Muscle layer of colon (tissue), 2 donors: ENCODE data around the gene CENPX.

ENCODE experiments used
- H3K27ac ChIP-seq: one replicate; pipeline ENCODE4 v1.7.0; 2013; ENCODE audit warnings: low read depth, mild to moderate bottlenecking, low read length, moderate library complexity
- H3K27me3 ChIP-seq, 2 donors: one replicate each; pipeline ENCODE4 v1.7.0; 2013; ENCODE audit warnings: low read length in 2 of 2, mild to moderate bottlenecking in 2 of 2; ENCODE audit not compliant: insufficient read depth in 2 of 2, control insufficient read depth in 1 of 2
- H3K36me3 ChIP-seq: one replicate; pipeline ENCODE4 v1.7.0; 2013; ENCODE audit warnings: mild to moderate bottlenecking, low read length; ENCODE audit not compliant: insufficient read depth
- H3K4me1 ChIP-seq: one replicate; pipeline ENCODE4 v1.7.0; 2013; ENCODE audit warnings: mild to moderate bottlenecking, low read length; ENCODE audit not compliant: insufficient read depth
- H3K4me3 ChIP-seq, 2 donors: one replicate each; pipeline ENCODE4 v1.7.0; 2013; ENCODE audit warnings: low read length in 2 of 2, low read depth in 1 of 2, mild to moderate bottlenecking in 1 of 2, moderate library complexity in 1 of 2
- H3K9ac ChIP-seq: one replicate; pipeline ENCODE4 v1.7.0; 2013; ENCODE audit warnings: low read length
- H3K9me3 ChIP-seq: one replicate; pipeline ENCODE4 v1.7.0; 2013; ENCODE audit warnings: mild to moderate bottlenecking, low read length
- donor health status: abdominal sarcoma.
- donor health status: Adenocarcinoma of cecum.

The CENPX gene

DNA sequence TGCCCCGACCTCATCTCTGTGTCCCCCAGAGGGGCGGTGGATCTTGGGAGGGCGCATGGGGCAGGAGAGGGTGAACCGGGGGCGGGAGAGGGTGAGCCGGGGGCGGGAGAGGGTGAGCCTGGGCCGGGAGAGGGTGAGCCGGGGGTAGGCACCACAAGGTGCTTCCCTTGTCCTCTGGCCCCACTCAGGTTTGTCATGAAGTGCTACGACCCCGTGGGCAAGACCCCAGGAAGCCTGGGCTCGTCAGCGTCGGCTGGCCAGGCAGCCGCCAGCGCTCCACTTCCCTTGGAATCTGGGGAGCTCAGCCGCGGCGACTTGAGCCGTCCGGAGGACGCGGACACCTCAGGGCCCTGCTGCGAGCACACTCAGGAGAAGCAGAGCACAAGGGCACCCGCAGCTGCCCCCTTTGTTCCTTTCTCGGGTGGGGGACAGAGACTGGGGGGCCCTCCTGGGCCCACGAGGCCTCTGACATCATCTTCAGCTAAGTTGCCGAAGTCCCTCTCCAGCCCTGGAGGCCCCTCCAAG, 26.4 kb downstream of the CENPX start:
- H3K27ac ChIP-seq = no peak overlapping the region
- H3K9me3 ChIP-seq = no peaks in the 10 kb centered on the region
- H3K36me3 ChIP-seq = no peaks in the 10 kb centered on the region
- no peak overlapping the region for H3K9ac ChIP-seq
- no peaks in the 10 kb centered on the region for H3K27me3 ChIP-seq
- H3K4me3 ChIP-seq = no peak overlapping the region
- H3K4me1 ChIP-seq = peaks cover 13% of the 10 kb centered on the region

DNA sequence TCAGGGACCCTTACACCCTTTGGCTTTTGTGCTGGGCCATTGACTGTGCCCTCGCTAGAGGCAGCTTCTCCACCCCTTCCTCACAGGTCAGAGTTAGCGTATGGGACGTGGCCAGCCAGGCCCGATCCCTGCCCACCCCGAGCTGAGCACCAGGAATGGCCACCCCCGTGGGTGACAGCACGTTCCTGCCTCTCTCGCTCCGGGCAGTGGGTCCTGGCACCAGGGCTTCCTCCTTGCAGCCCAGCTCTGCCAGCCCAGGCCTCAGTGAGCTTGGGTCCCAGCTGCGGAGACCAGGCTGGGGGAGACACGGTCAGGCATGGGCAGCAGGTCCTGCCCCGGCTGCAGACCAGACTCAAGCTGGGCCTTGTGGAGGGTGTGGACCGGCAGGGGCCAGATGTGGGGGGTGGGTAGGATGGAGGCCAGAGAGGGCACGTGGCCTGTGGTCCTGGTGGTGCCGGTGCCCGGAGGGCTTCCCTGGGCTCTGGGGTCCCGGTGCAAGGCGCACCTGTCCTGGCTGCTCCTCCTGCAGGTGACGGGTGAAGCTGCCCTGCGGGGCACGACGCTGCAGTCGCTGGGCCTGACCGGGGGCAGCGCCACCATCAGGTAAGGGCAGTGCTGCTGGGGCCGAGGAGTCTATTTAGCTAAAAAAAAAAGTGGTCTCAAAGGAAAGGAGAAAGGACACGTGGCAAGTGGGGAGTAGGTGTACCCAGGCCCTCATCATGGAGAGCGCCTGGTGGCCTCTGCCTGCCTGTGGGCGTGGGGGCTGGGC, 27.0 kb downstream of the CENPX start:
- no peak overlapping the region for H3K4me3 ChIP-seq
- H3K27me3 ChIP-seq = no peaks in the 10 kb centered on the region
- no peaks in the 10 kb centered on the region for H3K36me3 ChIP-seq
- no peaks in the 10 kb centered on the region for H3K9me3 ChIP-seq
- no peak overlapping the region for H3K9ac ChIP-seq
- H3K4me1 ChIP-seq = peaks cover 17% of the 10 kb centered on the region
- H3K27ac ChIP-seq = no peak overlapping the region

DNA sequence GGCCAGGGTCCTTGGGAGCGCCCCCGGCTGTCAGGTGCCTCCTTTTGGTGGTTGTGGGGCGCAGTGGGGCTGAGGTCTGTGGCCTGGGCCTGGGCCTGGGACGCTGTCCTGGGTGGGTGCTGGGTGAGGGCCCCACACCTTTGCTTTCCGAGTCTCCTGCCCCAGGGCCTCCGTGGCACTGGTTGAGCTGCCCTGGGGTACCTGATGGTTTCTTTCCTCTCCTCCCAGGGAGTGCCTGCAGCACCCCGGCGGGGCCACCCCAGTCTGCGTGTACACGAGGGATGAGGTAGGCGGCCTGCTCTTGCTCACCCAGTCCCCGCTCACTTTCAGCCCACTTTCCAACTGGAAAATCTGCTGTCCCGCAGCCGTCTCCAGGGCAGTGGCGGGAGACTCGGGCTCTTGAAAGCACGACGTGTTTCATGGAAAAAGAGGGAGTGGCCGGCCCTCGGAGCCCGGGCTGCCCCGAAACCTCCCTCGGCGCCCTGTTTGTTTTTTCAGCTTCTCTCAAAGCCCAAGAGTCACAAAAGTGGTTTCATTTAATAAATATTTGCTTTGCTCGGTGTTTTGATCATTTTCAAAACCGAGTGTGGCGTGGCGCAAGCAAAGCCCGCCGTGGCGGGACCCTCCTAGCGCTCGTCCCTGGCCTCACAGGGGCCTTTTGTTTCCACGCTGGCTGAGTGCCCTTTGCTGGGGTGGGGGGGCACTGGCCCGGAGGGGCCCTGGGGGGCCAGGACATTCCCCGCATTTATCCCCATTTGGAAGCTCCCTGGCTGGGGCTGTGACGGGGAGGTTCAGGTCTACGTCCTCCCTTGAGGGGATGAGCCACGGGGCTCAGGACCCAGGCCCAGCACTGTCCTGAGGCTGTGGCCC, 27.9 kb downstream of the CENPX start:
- Histone ChIP-seq H3K27ac (no peak overlapping the region), H3K36me3 (no peaks in the 10 kb centered on the region), H3K9ac (no peak overlapping the region), H3K4me3 (no peak overlapping the region), H3K4me1 (peaks cover 17% of the 10 kb centered on the region), H3K9me3 (no peaks in the 10 kb centered on the region), H3K27me3 (no peaks in the 10 kb centered on the region)

DNA sequence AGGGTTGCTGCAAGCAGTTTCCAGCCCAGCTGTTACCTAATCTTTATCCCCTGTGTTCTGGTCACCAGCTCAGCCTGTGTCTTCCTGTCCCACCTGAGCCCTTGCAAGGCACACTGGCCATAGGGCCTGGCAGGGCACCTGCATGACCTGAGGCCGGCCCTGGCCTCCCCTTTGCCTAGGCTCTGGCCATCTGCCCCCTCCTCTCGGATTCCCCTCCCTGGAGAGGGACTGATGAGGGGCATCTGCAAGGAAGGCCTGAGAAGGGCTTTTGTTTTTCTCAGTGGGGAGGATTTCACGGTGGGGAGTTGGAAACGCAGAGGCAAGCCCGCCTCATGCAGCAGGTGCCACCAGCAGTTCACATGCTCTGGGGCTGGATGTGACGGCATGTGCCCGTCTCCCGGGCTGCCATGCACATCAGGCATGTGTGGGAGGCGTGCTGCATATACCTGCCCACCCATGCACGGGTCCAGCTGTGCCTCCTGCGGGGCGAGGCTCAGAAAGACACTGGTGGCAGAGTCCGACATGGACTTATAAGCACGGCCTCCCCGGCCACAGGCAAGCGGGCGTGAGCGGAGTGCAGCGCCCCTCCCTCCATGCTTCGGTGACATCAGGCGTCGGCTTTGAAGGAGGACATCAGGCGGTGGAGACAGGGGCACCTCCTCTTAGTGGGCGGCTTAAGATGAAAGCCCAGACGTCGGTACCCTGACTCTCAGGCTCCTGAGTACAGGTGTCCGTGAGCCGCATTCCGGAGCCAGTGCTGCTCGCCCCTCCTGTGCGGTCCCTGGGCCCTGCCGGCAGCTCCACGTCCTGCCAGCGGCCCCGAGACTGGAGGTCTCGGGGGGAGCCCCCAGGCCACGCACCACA, 28.7 kb downstream of the CENPX start:
- Histone ChIP-seq H3K36me3 (no peaks in the 10 kb centered on the region), H3K4me1 (peaks cover 17% of the 10 kb centered on the region), H3K27ac (no peak overlapping the region), H3K9me3 (no peaks in the 10 kb centered on the region), H3K27me3 (no peaks in the 10 kb centered on the region), H3K4me3 (no peak overlapping the region), H3K9ac (no peak overlapping the region)

DNA sequence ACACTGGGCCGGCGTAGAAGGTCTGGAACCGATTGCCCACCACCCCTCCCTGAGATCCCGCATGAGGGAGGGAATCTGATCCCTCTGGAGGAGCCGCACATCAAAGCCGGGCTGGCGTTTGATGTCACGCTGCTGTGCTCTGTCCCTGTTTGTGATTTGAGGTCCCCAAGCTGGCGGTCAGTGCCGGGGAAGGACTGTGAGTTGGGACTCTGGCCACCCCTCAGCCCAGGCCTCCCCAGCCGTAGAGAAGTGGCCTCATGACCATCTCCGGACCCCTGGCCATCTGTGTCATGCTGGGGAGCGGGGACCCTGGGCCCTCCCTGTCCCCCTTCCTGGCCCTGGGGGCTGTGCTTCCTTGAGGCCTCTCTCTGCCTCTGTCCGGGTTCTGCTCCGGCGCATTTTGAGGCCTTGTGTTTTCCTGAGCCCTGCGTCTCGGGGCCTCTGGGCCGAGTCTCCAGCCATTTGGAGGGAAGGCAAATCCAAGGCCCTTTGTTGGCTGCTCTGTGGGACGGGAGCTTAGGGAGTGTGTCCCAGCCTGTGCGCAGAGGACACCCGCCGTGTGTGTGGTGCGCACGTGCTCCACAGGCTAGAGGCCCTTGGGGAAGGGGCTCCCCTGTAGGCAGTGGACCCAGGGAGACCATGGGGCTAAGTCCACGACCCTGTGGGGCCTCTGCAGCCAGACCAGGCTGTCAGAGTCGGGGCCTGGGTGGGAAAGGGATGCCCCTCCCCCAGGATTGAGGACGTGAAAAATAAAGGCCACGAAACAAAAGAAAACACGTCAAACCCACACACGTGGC, 30.2 kb downstream of the CENPX start:
- Histone ChIP-seq H3K9me3 (no peaks in the 10 kb centered on the region), H3K4me3 (peak overlapping the region; percentile 31 to 53), H3K4me1 (peaks cover 17% of the 10 kb centered on the region), H3K36me3 (no peaks in the 10 kb centered on the region), H3K27ac (peak overlapping the region; percentile 64), H3K27me3 (no peaks in the 10 kb centered on the region), H3K9ac (peak overlapping the region; percentile 21)

DNA sequence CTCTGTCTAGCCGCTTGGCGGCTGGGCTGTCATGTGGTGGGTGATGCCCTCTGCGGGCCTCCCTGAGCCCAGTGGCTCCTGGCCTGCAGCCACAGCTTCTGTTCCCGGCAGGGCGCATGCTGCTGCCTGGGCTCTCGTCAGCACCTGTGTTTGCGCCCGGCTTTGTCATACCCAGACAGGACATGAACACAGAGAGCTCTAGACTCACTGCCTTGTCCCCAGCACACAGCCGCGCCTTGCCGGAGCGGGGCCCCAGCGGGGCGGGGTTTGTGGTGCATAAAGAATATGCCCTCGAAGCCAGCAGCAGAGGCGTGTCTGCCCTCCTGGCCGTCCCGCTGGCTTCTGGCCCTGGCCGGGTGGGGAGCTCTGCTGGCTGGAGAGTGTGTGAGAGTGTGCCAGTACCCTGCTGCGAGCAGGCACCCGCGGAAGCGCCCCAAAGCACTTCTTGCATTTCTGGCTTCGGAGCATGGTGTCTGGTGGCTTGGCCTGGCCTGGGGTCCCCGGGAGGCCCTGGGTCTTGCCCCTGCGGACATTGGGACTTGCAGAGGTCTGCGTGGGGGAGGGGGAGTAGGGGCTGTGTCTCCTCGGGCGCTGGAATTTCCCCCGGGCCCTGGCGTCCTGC, 30.9 kb downstream of the CENPX start:
- peak overlapping the region; percentile 21 for H3K9ac ChIP-seq
- peak overlapping the region; percentile 64 for H3K27ac ChIP-seq
- H3K36me3 ChIP-seq = no peaks in the 10 kb centered on the region
- peaks cover 17% of the 10 kb centered on the region for H3K4me1 ChIP-seq
- peak overlapping the region; percentile 31 to 53 for H3K4me3 ChIP-seq
- H3K9me3 ChIP-seq = no peaks in the 10 kb centered on the region
- H3K27me3 ChIP-seq = no peaks in the 10 kb centered on the region

DNA sequence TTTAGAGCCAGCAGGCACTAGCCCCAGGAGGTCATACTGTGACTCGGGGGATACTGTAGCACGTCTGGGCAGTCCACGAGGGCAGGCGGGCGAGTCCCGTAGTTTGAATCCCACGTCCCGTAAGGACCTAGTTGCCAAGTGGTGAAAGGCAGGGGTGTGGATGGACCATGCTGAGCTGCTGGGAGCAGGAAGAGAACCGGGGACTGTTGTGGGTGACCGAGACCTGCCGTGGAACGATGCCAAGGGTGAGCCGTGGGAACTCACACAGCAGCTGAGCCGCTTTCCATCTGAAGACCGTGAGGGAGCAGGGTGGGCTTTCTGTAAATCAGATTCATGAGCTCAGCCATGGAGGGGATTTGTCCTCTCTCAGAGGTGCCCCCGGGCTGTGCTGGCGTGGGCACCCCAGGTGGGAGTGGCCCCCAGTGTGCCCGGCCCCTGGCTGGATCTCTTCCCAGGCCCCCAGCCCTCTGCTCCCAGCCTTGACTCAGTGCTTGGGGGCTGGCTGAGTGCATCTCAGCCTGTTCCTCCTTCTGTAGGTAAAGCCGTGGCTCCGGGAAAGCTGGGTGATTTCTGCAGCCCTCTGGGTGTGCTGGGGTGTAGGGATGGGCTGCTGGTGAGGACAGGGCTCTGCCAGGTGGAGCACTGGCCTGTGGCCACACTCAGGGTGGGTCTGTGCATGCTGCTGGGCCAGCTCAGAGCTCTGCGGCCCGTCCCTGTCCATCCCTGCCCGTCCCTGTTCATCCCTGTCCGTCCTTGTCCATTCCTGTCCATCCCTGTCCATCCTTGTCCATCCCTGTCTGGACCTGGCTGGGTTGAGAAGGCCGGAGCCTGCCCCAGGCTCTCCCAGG, 31.6 kb downstream of the CENPX start:
- Histone ChIP-seq H3K4me1 (peaks cover 17% of the 10 kb centered on the region), H3K9ac (no peak overlapping the region), H3K4me3 (peak overlapping the region in 1 of 2 donors; percentile 53), H3K27ac (peak overlapping the region; percentile 64), H3K36me3 (peaks cover under 1% of the 10 kb centered on the region), H3K27me3 (no peaks in the 10 kb centered on the region), H3K9me3 (no peaks in the 10 kb centered on the region)

- H3K36me3 ChIP-seq = peaks cover 14% of the 10 kb centered on the region
- H3K4me1 ChIP-seq = peaks cover 10% of the 10 kb centered on the region
Measured at GRCh38 chr17:81987161-81987770, 35.4 kb downstream of the CENPX start.

DNA sequence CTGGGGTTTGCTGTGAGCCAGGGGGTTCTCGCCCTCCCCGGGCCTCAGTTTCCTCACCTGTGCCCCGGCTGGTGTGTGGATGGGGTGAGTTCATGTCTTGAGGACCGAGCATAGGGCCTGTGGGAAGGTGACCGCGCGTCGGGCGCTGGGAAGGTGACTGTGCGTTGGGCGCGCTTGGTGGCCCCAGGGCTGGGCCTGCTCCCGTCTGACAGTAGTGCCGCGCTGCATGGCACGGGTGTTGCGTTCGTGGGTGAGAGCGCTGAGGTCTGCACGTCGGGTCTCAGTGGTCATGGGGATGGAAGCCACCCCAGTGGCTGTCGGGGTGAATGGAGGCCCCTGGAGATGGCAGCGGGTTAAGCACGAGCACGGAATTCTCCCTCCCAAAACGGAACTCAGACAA, 36.1 kb downstream of the CENPX start:
- H3K27me3 ChIP-seq = no peaks in the 10 kb centered on the region
- no peak overlapping the region for H3K9ac ChIP-seq
- H3K4me3 ChIP-seq = no peak overlapping the region
- H3K36me3 ChIP-seq = peaks cover 14% of the 10 kb centered on the region
- peaks cover 7% of the 10 kb centered on the region for H3K4me1 ChIP-seq
- H3K9me3 ChIP-seq = no peaks in the 10 kb centered on the region
- no peak overlapping the region for H3K27ac ChIP-seq

More at GRCh38 chr17:81987161-81987770, 35.4 kb downstream of the CENPX start:
- Histone ChIP-seq H3K27me3 (no peaks in the 10 kb centered on the region), H3K9ac (no peak overlapping the region), H3K27ac (no peak overlapping the region), H3K4me3 (no peak overlapping the region), H3K9me3 (no peaks in the 10 kb centered on the region)
